Tibial artery (tissue), 4 donors: ENCODE data around the gene CSNK1E.

ENCODE experiments used
- DNase-seq, 2 donors: peaks; one replicate each; pipeline ENCODE4 v3.0.0-alpha.2; 2019
- H3K27ac ChIP-seq, 2 donors: fragments of 200-600 bp; sonication (generic) in 1 of 2; 1 replicate in 1 of 2; 2 replicates in 1 of 2; pipeline ENCODE4 v1.5.1; 2018 to 2019; ENCODE audit warnings: mild to moderate bottlenecking in 1 of 2
- H3K27me3 ChIP-seq, 2 donors: fragments of 200-600 bp; sonication (generic) in 1 of 2; one replicate each; pipeline versions ENCODE4 v1.5.1 to v1.6.0; 2016 to 2019
- H3K36me3 ChIP-seq, 3 donors: fragments of 200-600 bp; sonication (generic) in 2 of 3; one replicate each; pipeline ENCODE4 v1.5.1; 2016 to 2019; ENCODE audit warnings: mild to moderate bottlenecking in 2 of 3
- H3K4me1 ChIP-seq, 4 donors: fragments of 200-600 bp; sonication (generic) in 2 of 4; 1 replicate in 3 of 4; 2 replicates in 1 of 4; pipeline ENCODE4 v1.5.1; 2016 to 2019
- H3K4me3 ChIP-seq, 2 donors: fragments of 200-600 bp; sonication (generic) in 1 of 2; 1 replicate in 1 of 2; 2 replicates in 1 of 2; pipeline ENCODE4 v1.5.1; 2018 to 2019; ENCODE audit warnings: mild to moderate bottlenecking in 2 of 2
- H3K9me3 ChIP-seq, 3 donors: fragments of 200-600 bp; sonication (generic) in 1 of 3; one replicate each; pipeline ENCODE4 v1.5.1; 2016 to 2019
- intact Hi-C: fragments of 100-400 bp; cut with DNase I; formaldehyde crosslinking; loops from one replicate; pipeline ENCODE4 v1.15.0; 2023; ENCODE audit warnings: low total_unique reads
- TF ChIP-seq, protein P1 (sequence below), 2 experiments: fragments of 200-600 bp in 1 of 2; fragments of 450-650 bp in 1 of 2; IDR thresholded peaks; one replicate each; pipeline ENCODE4 v1.5.1; 2017 to 2019; ENCODE audit warnings: antibody characterized with exemption in 2 of 2, mild to moderate bottlenecking in 1 of 2, moderate library complexity in 1 of 2

Gene CSNK1E

DNA sequence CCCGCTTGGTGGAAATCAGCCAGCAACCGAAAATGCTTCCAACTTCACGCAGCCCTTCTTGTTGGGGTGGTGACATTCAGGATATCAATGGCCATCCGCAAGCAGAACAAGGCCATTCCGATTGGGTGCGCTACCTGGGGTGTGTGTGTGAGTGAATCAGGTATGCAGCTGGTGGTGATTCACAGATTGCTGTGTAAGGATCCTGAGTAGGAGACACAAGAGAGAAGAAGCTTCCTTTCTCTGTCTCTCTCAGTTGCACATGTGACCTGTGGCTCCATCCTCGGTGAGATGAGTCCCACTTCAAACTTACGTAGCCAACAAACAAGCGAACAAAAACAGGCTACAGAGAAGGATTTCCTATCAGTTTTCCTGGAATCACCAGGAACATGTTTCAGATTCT is 34.8 kb downstream of the CSNK1E start:
- H3K4me1 ChIP-seq = peaks cover 0 to 36% (median 19%) of the 10 kb centered on the region in 4 donors
- no peak overlapping the region for H3K4me3 ChIP-seq
- H3K36me3 ChIP-seq = peaks cover 0 to under 1% (median 0%) of the 10 kb centered on the region in 3 donors
- no peaks in the 10 kb centered on the region for H3K9me3 ChIP-seq
- H3K27ac ChIP-seq = no peak overlapping the region
- intact Hi-C loops = no loop called here
- H3K27me3 ChIP-seq = no peaks in the 10 kb centered on the region
- no peak for DNase-seq
- TF ChIP-seq, protein P1, sequence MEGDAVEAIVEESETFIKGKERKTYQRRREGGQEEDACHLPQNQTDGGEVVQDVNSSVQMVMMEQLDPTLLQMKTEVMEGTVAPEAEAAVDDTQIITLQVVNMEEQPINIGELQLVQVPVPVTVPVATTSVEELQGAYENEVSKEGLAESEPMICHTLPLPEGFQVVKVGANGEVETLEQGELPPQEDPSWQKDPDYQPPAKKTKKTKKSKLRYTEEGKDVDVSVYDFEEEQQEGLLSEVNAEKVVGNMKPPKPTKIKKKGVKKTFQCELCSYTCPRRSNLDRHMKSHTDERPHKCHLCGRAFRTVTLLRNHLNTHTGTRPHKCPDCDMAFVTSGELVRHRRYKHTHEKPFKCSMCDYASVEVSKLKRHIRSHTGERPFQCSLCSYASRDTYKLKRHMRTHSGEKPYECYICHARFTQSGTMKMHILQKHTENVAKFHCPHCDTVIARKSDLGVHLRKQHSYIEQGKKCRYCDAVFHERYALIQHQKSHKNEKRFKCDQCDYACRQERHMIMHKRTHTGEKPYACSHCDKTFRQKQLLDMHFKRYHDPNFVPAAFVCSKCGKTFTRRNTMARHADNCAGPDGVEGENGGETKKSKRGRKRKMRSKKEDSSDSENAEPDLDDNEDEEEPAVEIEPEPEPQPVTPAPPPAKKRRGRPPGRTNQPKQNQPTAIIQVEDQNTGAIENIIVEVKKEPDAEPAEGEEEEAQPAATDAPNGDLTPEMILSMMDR (IDR thresholded peaks at IDR 0.05) = no peak

- no peaks in the 10 kb centered on the region for H3K9me3 ChIP-seq
- H3K4me3 ChIP-seq = no peak overlapping the region
- intact Hi-C loops = no loop called here
- H3K27me3 ChIP-seq = no peaks in the 10 kb centered on the region
- H3K27ac ChIP-seq = no peak overlapping the region
- DNase-seq = no peak
- H3K4me1 ChIP-seq = peaks cover 0 to 25% (median 17%) of the 10 kb centered on the region in 4 donors
- no peaks in the 10 kb centered on the region for H3K36me3 ChIP-seq
- TF ChIP-seq, protein P1 (IDR thresholded peaks at IDR 0.05) = no peak
Measured at GRCh38 chr22:38276166-38276565, 41.1 kb downstream of the CSNK1E start.

GRCh38 chr22:38273135-38273826 is 44.0 kb downstream of the CSNK1E start:
- Histone ChIP-seq H3K27me3 (no peaks in the 10 kb centered on the region), H3K36me3 (no peaks in the 10 kb centered on the region), H3K4me3 (peak overlapping the region; percentile 97 to 99), H3K4me1 (peaks cover 6 to 47% (median 37%) of the 10 kb centered on the region in 4 donors), H3K9me3 (no peaks in the 10 kb centered on the region), H3K27ac (peak overlapping the region; percentile 95 to 96)
- intact Hi-C loops = loop anchor here (5.0 kb wide), 1 partner anchor 34 kb away; no protein-coding TSS in a partner anchor
- TF ChIP-seq, protein P1 (IDR thresholded peaks at IDR 0.05) = no peak
- DNase-seq = no peak

DNA sequence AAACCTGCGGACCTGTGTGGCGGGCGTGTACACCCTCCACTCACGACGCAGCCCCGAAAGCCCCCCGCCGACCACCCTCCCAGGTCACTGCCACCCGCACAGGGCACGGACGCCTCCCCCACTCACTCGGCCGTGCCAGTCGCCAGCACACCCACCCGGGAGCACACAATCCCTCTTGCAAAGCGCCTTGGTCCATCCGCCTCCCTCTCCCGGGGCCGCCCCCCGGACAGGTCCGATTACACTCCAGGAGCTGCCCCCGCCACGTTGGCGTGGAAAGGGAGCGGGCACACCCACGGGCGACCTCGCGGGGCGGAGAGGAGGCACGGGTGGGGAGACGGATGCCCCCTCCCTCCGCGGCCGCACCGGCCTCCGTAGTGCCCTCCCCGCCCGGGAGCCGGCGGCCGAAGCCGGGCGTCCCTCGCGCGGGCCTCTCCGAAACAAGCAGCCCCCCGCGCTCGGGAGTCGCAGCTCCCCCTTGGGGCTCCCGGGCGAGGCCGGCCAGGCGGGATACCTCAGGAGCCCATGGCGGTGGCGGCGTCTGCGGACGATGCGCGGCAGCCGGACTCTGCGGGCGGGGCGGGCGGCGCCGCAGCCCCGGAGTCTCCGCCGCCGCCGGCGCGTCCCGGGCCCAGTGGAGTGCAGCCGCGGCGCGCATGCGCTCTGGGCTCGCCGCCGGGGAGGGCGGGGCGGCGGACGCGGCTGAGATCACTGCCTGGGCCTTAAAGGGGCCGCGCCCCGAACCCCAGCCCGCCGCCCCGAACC is 44.7 kb downstream of the CSNK1E start, which contains the start of gene TMEM184B:
Gene TMEM184B, minus strand, starts transcription at position 638 of the 762 bp plus-strand sequence. CDS start 25,049 bp downstream, outside the sequence.
- intact Hi-C loops = loop anchor here (5.0 kb wide), 1 partner anchor 35 kb away; no protein-coding TSS in a partner anchor
- H3K4me1 ChIP-seq = peaks cover 6 to 52% (median 37%) of the 10 kb centered on the region in 4 donors
- no peaks in the 10 kb centered on the region for H3K9me3 ChIP-seq
- peak within 1 kb of the TSS; percentile 97 to 99 for H3K4me3 ChIP-seq
- TF ChIP-seq, protein P1 (IDR thresholded peaks at IDR 0.05) = no peak
- DNase-seq = peak; percentile 77 to 88
- H3K36me3 ChIP-seq = no peaks in the 10 kb centered on the region
- H3K27ac ChIP-seq = peak within 1 kb of the TSS; percentile 95 to 96
- no peaks in the 10 kb centered on the region for H3K27me3 ChIP-seq

GRCh38 chr22:38271927-38272372 is 45.3 kb downstream of the CSNK1E start:
- Histone ChIP-seq H3K4me3 (peak overlapping the region; percentile 97 to 99), H3K36me3 (no peaks in the 10 kb centered on the region), H3K4me1 (peaks cover 6 to 58% (median 37%) of the 10 kb centered on the region in 4 donors), H3K27ac (peak overlapping the region; percentile 95 to 96), H3K9me3 (no peaks in the 10 kb centered on the region), H3K27me3 (no peaks in the 10 kb centered on the region)
- intact Hi-C loops = loop anchor here (5.0 kb wide), 1 partner anchor 35 kb away; no protein-coding TSS in a partner anchor
- no peak for DNase-seq
- TF ChIP-seq, protein P1 (IDR thresholded peaks at IDR 0.05) = no peak
